ENCODE measurements around the gene SSX2IP.
A peak's percentile ranks its signal among the peaks of the same experiment; 100 is the strongest.

Gene SSX2IP

GRCh38 chr1:84621553-84621952, 68.7 kb downstream of the SSX2IP start:
- Histone ChIP-seq H3K27me3 (replicated peaks; ENCODE audit: control insufficient read depth, insufficient read depth, low read length, poor library complexity, severe bottlenecking) (no peaks in the 10 kb centered on the region), H3K36me3 (ENCODE audit: control insufficient read depth, insufficient read depth, low read length) (no peaks in the 10 kb centered on the region), H3K4me1 (ENCODE audit: control insufficient read depth, insufficient read depth, low read length, poor library complexity, severe bottlenecking) (peaks cover 2% of the 10 kb centered on the region), H3K9me3 (ENCODE audit: control insufficient read depth, low read length) (no peaks in the 10 kb centered on the region), H3K27ac (ENCODE audit: insufficient read depth, low read length, poor library complexity, severe bottlenecking) (no peak overlapping the region), H3K4me3 (ENCODE audit: insufficient read depth, low read depth, low read length, poor library complexity, severe bottlenecking) (no peak overlapping the region)
- no peak for DNase-seq

- peak overlapping the region; percentile 69 for H3K4me3 ChIP-seq (ENCODE audit: insufficient read depth, low read depth, low read length, poor library complexity, severe bottlenecking)
- H3K27me3 ChIP-seq (replicated peaks; ENCODE audit: control insufficient read depth, insufficient read depth, low read length, poor library complexity, severe bottlenecking) = no peaks in the 10 kb centered on the region
- H3K9me3 ChIP-seq (ENCODE audit: control insufficient read depth, low read length) = no peaks in the 10 kb centered on the region
- DNase-seq = peak; percentile 57 to 65 (median 64)
- H3K36me3 ChIP-seq (ENCODE audit: control insufficient read depth, insufficient read depth, low read length) = no peaks in the 10 kb centered on the region
- peaks cover 2% of the 10 kb centered on the region for H3K4me1 ChIP-seq (ENCODE audit: control insufficient read depth, insufficient read depth, low read length, poor library complexity, severe bottlenecking)
- no peak overlapping the region for H3K27ac ChIP-seq (ENCODE audit: insufficient read depth, low read length, poor library complexity, severe bottlenecking)
These were observed 69.4 kb downstream of the SSX2IP start for GRCh38 chr1:84620720-84621313.

- Histone ChIP-seq H3K27me3 (replicated peaks; ENCODE audit: control insufficient read depth, insufficient read depth, low read length, poor library complexity, severe bottlenecking) (no peaks in the 10 kb centered on the region), H3K27ac (ENCODE audit: insufficient read depth, low read length, poor library complexity, severe bottlenecking) (no peak overlapping the region), H3K4me3 (ENCODE audit: insufficient read depth, low read depth, low read length, poor library complexity, severe bottlenecking) (no peak overlapping the region), H3K4me1 (ENCODE audit: control insufficient read depth, insufficient read depth, low read length, poor library complexity, severe bottlenecking) (peaks cover 2% of the 10 kb centered on the region), H3K36me3 (ENCODE audit: control insufficient read depth, insufficient read depth, low read length) (no peaks in the 10 kb centered on the region), H3K9me3 (ENCODE audit: control insufficient read depth, low read length) (no peaks in the 10 kb centered on the region)
- no peak for DNase-seq
These were observed 70.7 kb downstream of the SSX2IP start for GRCh38 chr1:84619383-84620102.

GRCh38 chr1:84617349-84617748, 72.9 kb downstream of the SSX2IP start:
- Histone ChIP-seq H3K36me3 (ENCODE audit: control insufficient read depth, insufficient read depth, low read length) (no peaks in the 10 kb centered on the region), H3K4me1 (ENCODE audit: control insufficient read depth, insufficient read depth, low read length, poor library complexity, severe bottlenecking) (peaks cover 2% of the 10 kb centered on the region), H3K27ac (ENCODE audit: insufficient read depth, low read length, poor library complexity, severe bottlenecking) (no peak overlapping the region), H3K27me3 (replicated peaks; ENCODE audit: control insufficient read depth, insufficient read depth, low read length, poor library complexity, severe bottlenecking) (no peaks in the 10 kb centered on the region), H3K4me3 (ENCODE audit: insufficient read depth, low read depth, low read length, poor library complexity, severe bottlenecking) (no peak overlapping the region), H3K9me3 (ENCODE audit: control insufficient read depth, low read length) (no peaks in the 10 kb centered on the region)
- DNase-seq = no peak

- Histone ChIP-seq H3K4me1 (ENCODE audit: control insufficient read depth, insufficient read depth, low read length, poor library complexity, severe bottlenecking) (peaks cover 2% of the 10 kb centered on the region), H3K36me3 (ENCODE audit: control insufficient read depth, insufficient read depth, low read length) (no peaks in the 10 kb centered on the region), H3K4me3 (ENCODE audit: insufficient read depth, low read depth, low read length, poor library complexity, severe bottlenecking) (no peak overlapping the region), H3K27ac (ENCODE audit: insufficient read depth, low read length, poor library complexity, severe bottlenecking) (no peak overlapping the region), H3K9me3 (ENCODE audit: control insufficient read depth, low read length) (no peaks in the 10 kb centered on the region), H3K27me3 (replicated peaks; ENCODE audit: control insufficient read depth, insufficient read depth, low read length, poor library complexity, severe bottlenecking) (no peaks in the 10 kb centered on the region)
- no peak for DNase-seq
These were observed 74.5 kb downstream of the SSX2IP start for GRCh38 chr1:84615790-84616189.

- no peak for DNase-seq
- Histone ChIP-seq H3K36me3 (ENCODE audit: control insufficient read depth, insufficient read depth, low read length) (no peaks in the 10 kb centered on the region), H3K27ac (ENCODE audit: insufficient read depth, low read length, poor library complexity, severe bottlenecking) (no peak overlapping the region)
These were observed 76.4 kb downstream of the SSX2IP start for GRCh38 chr1:84613887-84614286.

GRCh38 chr1:84613026-84613425, 77.2 kb downstream of the SSX2IP start:
- Histone ChIP-seq H3K4me1 (ENCODE audit: control insufficient read depth, insufficient read depth, low read length, poor library complexity, severe bottlenecking) (no peaks in the 10 kb centered on the region), H3K27ac (ENCODE audit: insufficient read depth, low read length, poor library complexity, severe bottlenecking) (no peak overlapping the region), H3K9me3 (ENCODE audit: control insufficient read depth, low read length) (no peaks in the 10 kb centered on the region), H3K4me3 (ENCODE audit: insufficient read depth, low read depth, low read length, poor library complexity, severe bottlenecking) (no peak overlapping the region), H3K27me3 (replicated peaks; ENCODE audit: control insufficient read depth, insufficient read depth, low read length, poor library complexity, severe bottlenecking) (no peaks in the 10 kb centered on the region), H3K36me3 (ENCODE audit: control insufficient read depth, insufficient read depth, low read length) (no peaks in the 10 kb centered on the region)
- DNase-seq = no peak

More at GRCh38 chr1:84613887-84614286, 76.4 kb downstream of the SSX2IP start:
- H3K9me3 ChIP-seq (ENCODE audit: control insufficient read depth, low read length) = no peaks in the 10 kb centered on the region
- H3K4me1 ChIP-seq (ENCODE audit: control insufficient read depth, insufficient read depth, low read length, poor library complexity, severe bottlenecking) = no peaks in the 10 kb centered on the region
- H3K27me3 ChIP-seq (replicated peaks; ENCODE audit: control insufficient read depth, insufficient read depth, low read length, poor library complexity, severe bottlenecking) = no peaks in the 10 kb centered on the region
- no peak overlapping the region for H3K4me3 ChIP-seq (ENCODE audit: insufficient read depth, low read depth, low read length, poor library complexity, severe bottlenecking)

- no peak overlapping the region for H3K4me3 ChIP-seq (ENCODE audit: insufficient read depth, low read depth, low read length, poor library complexity, severe bottlenecking)
- H3K9me3 ChIP-seq (ENCODE audit: control insufficient read depth, low read length) = no peaks in the 10 kb centered on the region
- H3K27me3 ChIP-seq (replicated peaks; ENCODE audit: control insufficient read depth, insufficient read depth, low read length, poor library complexity, severe bottlenecking) = no peaks in the 10 kb centered on the region
- no peaks in the 10 kb centered on the region for H3K36me3 ChIP-seq (ENCODE audit: control insufficient read depth, insufficient read depth, low read length)
- no peak for DNase-seq
- no peak overlapping the region for H3K27ac ChIP-seq (ENCODE audit: insufficient read depth, low read length, poor library complexity, severe bottlenecking)
- H3K4me1 ChIP-seq (ENCODE audit: control insufficient read depth, insufficient read depth, low read length, poor library complexity, severe bottlenecking) = no peaks in the 10 kb centered on the region
These were observed 78.5 kb downstream of the SSX2IP start for GRCh38 chr1:84611796-84612195.

GRCh38 chr1:84611091-84611490, 79.2 kb downstream of the SSX2IP start:
- H3K9me3 ChIP-seq (ENCODE audit: control insufficient read depth, low read length) = no peaks in the 10 kb centered on the region
- no peak overlapping the region for H3K27ac ChIP-seq (ENCODE audit: insufficient read depth, low read length, poor library complexity, severe bottlenecking)
- H3K36me3 ChIP-seq (ENCODE audit: control insufficient read depth, insufficient read depth, low read length) = no peaks in the 10 kb centered on the region
- H3K27me3 ChIP-seq (replicated peaks; ENCODE audit: control insufficient read depth, insufficient read depth, low read length, poor library complexity, severe bottlenecking) = no peaks in the 10 kb centered on the region
- DNase-seq = no peak
- H3K4me1 ChIP-seq (ENCODE audit: control insufficient read depth, insufficient read depth, low read length, poor library complexity, severe bottlenecking) = no peaks in the 10 kb centered on the region
- no peak overlapping the region for H3K4me3 ChIP-seq (ENCODE audit: insufficient read depth, low read depth, low read length, poor library complexity, severe bottlenecking)

- no peak for DNase-seq
- H3K4me3 ChIP-seq (ENCODE audit: insufficient read depth, low read depth, low read length, poor library complexity, severe bottlenecking) = no peak overlapping the region
- H3K4me1 ChIP-seq (ENCODE audit: control insufficient read depth, insufficient read depth, low read length, poor library complexity, severe bottlenecking) = no peaks in the 10 kb centered on the region
- no peaks in the 10 kb centered on the region for H3K36me3 ChIP-seq (ENCODE audit: control insufficient read depth, insufficient read depth, low read length)
- H3K27ac ChIP-seq (ENCODE audit: insufficient read depth, low read length, poor library complexity, severe bottlenecking) = no peak overlapping the region
- H3K27me3 ChIP-seq (replicated peaks; ENCODE audit: control insufficient read depth, insufficient read depth, low read length, poor library complexity, severe bottlenecking) = no peaks in the 10 kb centered on the region
- peaks cover 13% of the 10 kb centered on the region for H3K9me3 ChIP-seq (ENCODE audit: control insufficient read depth, low read length)
These were observed 83.3 kb downstream of the SSX2IP start for GRCh38 chr1:84606977-84607376.

Measured in effector memory CD4-positive, alpha-beta T cell (primary cell).